HG03039 (cell line): Measurements from ENCODE around the gene DAPK1.

Experiments used
- ATAC-seq: cut with Tn5 transposase; IDR thresholded peaks from one replicate; pipeline ENCODE4 v1.9.1; 2021; ENCODE audit warnings: mild to moderate bottlenecking, moderate library complexity; ENCODE audit not compliant: unreplicated experiment

Gene DAPK1

DNA sequence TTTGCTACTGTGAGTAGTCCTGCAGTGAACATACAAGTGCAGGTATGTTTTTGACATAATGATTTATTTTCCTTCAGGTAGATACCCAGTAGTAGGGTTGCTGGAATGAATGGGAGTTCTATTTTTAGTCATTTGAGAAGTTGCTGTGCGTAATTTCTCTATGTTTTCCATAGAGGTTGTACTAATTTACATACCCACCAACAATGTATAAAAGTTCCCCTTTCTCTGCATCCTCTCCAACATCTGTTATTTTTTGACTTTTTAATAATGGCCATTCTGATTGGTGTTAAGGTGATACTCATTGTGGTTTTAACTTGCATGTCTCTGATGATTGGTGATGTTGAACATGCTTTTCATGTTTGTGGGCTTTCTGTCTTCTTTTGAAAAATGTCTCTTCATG is 163.6 kb downstream of the DAPK1 start:
- no peak for ATAC-seq

DNA sequence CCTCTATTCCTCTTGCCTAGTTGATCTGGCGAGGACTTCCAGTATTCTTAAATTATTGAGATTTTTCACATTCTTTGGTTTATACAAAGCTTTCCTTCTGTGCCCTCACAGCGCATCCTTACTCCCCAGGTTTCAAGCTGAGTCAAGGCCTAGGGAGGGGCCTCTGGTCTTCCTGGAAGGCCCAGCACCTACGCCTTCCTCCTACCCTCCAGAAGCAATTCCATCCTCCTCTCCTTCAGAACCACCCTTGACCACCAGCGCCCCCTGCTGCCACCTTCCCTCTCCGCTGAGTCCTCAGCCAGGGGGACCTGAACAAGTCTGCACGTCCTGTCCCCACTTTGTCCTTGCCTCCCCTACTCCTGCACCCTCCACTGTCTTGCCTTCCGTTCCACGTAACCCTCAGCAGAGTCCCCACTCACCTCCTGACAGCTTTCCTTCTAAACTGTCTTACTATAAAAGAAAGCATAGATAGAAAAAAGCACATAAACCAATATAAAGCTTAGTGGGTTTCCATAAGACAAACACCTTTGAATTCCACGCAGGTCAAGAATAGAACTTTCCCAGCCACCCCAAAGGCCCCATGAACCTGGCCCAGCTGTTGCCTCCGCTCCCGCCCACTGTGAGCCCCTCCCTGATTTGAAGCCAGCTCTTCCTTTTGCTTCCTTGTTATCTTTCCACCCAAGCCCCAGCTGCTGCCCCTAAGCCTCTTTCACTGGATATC is 165.3 kb downstream of the DAPK1 start:
- ATAC-seq, result no peak

DNA sequence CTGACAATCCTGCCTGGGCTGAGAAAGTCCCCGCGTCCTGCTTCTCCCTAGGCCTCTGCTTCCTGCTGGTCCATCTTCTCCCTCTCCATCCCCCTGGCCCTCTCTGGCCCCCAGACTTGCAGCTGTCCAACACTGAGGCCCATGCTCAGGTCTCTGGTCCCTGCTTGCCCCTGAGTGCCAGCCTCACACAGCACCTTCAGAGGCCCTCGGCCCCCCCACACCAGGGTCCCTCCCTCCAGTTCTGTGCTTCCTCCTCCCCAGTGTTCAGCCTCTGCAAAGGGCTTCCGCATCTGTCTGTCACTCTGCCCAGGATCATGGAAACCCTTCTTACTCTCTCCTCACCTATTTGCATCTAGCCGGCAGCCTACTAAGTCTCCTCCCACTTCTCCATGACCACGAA is 165.9 kb downstream of the DAPK1 start:
- no peak for ATAC-seq

DNA sequence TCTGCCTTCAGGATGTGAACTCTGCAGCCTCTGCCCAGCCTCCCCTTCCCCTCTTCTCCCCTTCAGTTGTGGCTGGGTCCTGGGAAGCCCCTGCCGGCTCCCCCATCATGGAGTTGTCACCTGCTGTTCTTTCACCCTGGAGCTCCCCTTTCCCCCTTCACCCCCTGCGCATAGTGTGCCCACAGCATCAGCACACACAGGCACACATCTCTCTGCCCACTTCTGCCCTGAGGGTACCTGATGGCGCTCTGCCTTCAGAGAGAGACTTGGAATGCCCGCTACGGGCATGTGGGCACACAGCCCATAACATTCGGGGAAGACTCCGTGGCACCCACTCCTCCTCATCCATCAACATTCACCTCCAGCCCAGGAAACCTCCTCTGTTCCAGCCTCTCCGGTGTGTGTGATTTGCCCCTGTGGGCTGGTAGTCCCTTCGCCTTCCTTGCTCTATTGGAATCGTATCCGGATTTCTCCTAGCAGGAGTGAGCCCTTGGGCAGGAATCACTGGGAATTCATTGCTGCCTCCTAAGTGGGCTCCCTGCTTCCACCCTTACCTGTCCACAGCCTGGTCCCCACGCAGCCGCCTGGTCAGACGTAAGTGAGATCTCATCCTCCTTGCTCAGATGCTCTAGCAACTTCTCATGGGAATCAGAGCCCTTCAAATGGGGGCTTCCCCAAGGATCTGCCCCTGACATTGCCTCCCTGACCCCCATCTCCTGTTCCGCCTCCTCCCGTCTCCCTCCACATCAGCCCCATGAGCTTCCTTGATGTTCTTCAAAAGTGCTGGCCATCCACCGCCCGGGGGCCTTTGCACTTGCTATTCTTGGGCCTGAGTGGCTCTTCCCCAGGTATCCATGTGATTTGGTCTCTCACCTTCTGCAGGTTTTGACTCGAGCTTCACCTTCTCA is 166.7 kb downstream of the DAPK1 start:
- no peak for ATAC-seq

DNA sequence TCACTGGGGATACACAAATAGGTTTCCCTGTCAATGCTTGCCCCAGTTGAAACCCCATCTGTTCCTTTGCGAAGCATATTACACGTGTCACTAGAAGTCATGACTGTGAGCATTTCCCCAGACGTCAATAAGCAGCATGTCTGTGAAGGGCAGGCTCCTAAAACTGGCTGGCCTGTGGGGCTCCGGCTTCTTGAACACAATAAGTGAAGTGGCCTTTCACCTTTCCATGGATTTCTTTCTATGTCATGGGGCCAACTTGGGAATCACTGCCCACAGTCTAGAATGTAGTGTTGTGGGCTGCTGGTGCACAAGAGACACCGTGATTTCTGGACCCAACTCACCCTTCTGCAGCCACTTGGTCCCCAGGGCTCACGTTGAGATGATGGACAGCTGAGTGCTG is 167.8 kb downstream of the DAPK1 start:
- no peak for ATAC-seq

DNA sequence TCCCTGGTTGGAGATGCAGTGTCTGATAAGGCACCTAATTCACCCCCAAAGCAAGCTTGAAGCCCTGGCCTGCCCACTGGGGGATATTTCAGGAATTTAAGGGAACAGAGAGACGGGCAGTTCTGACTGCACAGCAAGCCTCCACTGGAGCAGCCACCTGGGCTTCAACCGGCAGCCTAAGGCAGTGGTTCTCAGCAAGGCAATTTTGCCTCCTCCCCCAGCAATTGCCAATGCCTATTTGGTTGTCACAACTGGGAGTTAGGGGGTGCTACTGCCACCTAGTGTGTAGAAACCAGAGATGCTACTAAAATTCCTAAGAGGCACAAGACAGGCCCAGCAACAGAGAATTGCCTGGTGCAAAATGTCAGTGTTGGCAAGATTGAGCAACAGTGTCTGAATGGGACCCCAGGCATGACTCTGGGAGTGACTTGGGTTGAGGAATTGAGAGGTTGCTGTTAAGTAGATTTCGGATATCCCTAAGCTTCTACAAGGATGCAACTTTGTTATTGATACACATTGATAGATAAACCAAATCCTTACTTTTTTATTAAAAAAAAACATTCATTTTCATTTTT is 169.6 kb downstream of the DAPK1 start:
- no peak for ATAC-seq

DNA sequence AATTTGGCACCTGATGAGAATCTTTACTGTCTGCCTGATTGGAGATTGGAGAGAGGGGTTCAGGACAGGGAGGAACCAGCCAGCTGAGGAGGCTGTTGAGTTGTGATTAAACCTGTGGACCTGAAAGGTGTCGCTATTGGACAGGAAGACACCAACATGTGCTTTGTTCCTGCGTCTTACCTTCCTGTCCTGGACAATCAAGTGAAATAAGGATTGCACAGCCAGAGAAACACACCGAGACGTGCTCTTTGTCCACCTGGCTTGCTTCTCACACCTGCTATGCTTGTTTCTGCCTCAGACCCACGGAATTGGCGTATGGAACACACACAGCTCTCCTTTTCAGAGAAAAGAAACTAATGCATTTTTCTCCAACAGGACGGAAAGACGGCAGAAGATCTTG is 170.6 kb downstream of the DAPK1 start:
- no peak for ATAC-seq

DNA sequence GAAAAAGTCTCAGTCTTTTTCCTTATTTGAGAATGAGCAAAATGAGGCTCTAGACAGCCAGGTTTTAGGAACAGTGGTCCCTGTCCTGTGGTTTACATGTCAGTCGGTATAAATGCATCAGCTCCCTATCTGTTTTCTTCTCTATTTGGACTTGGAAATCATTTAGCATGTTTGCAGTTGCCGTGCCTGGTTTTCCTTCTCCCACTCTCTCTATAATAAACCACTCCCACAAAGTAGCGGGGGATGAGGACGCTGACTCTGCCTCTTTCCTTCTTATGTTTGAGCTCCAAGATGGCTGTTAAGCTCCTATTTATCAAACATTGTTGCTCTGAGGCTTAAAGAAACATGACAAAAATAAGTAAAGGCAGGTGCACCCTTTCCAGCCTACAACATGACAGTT is 171.1 kb downstream of the DAPK1 start:
- no peak for ATAC-seq

DNA sequence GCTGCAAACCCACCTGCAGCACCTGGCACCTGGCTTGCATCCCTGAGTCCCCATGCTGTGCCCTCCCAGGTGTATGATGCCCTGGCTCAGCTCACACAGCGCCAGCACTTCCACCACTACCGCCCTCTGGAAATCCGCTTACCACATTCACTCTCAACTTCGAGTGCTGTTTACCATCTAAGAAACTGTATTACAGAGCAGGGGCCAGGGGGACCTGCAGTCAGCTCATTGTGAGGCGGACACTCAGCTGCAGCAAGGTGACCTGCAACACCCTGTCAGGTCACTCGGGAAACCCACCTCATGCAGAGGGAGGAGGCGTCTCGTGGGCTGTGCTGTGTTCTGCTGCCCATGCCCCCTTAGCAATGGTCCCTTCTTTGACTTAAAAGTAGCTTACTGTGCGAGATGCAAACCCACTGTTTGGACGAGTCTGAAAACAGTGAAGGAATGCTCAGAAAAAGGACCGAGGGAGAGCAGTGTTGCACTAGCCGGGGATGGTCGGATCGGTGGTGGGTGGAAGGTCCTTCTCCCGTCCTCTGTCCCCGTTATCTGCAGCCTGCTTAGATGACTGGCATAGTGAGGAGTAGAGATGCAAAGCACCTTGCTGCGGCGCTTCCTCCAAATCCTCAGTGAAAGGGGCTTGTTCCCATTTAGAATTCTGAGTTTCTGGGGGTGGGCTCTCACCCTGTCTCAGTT is 173.1 kb downstream of the DAPK1 start:
- ATAC-seq, result no peak

DNA sequence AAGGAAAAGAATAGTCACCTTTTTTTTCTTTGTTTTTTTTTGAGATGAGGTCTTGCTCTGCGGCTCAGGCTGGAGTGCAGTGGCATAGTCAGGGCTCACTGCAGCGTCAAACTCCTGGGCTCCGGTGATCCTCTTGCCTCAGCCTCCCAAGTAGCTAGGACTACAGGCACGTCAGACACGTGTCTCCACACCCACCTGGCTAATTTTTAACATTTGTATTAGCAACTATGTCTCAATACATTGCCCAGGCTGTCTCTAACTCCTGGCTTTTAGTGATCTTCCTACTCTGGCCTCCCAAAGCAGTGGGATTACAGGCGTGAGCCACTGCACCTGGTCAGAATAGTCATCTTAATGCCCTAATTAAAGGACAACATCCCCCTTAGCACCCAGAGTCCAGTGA is 173.8 kb downstream of the DAPK1 start:
- ATAC-seq, result no peak

DNA sequence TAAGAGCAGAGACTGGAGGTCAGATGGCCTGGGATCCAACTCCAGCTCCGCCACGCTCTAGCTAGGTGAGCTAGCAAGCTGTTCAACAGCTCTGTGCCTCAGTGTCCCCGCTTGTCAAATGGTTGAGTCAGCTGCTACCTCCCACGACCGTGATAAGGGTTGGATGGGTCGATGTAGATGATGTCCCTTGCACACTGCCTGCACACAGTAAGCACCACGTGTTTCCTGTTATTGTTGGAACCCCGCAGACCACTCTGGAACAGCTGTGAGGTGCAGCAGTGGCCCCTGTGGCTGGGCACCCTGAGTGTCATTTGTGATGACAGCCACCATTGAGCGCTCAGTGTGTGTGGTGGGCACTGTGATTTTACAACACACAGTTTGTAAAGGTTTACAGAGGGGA is 174.3 kb downstream of the DAPK1 start:
- ATAC-seq, result no peak

DNA sequence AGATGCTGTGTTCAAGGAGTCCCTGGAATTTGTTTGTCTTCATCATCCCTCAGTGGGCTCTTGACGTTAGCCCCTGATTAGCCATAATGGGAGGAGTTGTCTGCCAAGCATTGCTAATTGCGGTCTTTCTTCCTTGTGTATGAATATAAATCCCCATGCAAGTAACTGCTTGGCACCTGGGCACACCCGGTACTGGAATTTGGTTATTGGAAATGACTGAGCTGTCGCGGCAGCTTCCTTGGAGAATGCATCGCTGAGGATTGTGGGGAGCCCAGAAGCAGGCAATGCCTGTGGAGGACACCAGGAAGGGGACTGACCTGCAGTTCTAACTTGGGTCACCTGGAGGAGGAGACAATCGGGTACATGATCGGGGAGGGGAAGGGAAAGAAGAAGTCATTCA is 174.9 kb downstream of the DAPK1 start:
- no peak for ATAC-seq

DNA sequence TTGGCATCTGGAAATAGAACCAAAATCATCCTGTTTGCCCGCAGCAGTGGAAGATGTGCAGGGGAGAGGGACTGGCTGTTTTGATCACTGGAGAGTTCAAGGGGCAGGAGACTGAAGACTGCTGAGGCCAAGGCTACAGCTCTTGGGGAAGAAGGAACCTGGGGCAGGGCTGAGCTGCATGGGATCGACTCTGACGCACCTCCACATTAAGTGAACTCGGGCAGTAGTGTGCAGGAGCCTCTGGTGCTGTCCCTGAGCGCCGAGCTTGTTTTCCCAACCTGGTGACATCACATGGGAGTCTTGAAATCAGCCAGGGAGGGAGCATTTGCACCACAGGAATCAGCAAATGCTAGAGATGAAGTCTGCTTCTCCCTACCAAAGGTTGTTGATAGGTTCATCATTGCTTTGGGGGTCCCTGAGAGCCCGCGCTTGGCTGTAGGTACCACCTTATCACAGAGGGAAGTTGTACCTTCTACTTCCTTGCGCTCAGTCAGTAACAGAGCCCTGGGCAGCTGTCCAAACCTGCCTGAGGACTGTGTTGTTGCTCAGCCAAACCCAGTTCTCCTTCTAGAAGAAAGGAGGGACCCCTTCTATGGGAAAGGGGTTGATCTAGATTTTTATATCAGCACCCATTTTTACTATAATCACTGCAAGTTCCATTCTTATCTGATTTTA is 175.9 kb downstream of the DAPK1 start:
- no peak for ATAC-seq

DNA sequence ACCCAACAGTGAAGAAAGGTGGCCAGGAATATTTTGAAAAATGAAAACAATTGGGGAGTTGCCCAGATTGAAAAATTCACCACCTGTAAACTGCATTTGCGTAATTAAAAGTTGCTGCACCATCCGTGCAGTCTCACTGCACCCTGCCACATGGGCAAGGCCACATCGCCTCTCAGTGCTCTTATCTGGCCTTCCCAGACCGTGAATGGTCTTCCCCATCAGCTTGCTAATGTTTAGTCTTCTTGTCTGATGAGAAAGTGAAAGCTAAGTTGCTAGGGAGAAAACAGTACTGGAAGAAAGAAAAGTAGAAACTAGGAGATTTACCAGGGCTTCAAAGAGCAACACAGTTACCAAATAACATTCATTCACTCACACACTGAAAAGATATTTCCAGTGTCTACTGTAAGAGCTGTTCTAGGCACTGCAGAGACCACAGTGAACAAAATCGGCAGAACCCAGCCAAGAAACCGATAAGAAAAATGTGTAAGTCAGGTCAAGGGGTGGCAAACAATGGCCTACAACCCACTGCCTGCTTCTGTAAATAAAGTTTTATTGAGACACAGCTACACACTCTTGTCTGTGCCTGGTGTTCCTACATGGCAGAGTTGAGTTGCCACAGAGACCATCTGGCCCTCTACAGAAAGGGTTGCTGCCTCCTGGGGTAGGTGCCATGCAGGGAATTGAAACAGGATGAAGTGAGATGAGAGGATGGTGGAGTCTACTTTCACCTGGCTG is 177.1 kb downstream of the DAPK1 start:
- no peak for ATAC-seq

DNA sequence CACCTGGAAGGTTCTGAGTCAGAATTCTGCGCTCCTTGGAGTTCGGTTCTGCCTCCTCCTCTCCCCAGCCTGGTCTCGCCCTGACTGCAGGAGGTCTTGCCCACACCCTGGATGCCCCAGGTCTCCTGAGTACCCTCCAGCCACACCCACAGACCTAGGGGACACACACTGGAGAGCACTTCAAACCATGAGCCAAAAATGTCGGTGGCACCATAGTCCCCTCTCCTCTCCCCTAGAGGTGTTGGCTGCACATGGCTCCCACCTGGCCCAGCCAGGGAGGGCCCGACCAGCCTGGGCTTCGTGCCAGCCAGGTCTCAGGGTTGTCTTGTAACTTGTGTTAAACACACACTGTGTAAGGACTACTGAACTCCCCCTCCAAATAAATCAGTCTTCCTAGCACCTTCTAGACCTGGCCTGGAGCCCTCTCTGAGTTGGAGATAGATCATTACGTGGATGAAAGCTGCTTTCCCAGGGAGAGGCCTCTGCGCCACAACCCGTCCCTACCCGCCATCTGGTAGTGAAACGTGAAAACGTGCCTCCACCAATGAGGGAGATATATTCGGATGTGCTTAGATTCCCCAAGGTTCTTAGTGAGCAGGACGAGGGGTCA is 178.3 kb downstream of the DAPK1 start:
- no peak for ATAC-seq

DNA sequence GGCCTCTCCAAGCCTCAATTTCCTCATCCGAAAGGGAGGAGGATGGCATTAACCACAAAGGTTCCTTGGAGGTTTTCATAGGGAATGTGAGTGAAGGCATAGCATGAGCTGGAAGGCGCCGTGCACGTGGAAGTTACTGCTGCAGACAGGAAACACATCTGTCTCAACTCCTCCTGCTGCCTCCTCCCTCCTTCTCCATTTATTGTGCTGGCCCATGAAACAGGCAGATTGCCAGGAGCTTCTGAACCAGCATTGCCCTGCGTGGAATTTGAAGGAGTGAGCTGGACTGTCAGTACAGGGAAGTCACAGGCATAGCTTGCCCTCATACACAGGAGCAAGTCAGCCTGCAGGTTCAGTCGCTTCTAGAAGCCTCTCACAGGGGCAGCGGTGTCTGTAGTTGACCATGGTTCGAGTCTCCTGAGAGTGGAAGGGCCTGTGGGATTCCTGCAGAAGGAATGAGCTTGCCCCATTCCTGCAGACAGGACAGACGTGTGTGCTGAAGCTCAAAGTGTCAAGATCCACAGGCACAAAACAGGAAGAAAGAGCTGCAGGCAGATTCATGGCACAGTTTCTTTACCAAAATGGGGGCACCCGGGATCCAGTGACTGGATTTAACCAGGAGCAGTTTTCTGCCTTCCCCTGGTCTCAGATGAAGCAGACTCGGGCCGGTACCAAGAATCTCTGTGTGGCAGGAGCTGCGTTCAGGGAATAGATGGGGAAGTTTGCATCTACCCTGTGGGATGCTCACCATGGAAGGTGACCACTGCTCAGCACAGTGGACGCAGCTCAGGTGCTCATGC is 179.5 kb downstream of the DAPK1 start:
- ATAC-seq, result no peak

DNA sequence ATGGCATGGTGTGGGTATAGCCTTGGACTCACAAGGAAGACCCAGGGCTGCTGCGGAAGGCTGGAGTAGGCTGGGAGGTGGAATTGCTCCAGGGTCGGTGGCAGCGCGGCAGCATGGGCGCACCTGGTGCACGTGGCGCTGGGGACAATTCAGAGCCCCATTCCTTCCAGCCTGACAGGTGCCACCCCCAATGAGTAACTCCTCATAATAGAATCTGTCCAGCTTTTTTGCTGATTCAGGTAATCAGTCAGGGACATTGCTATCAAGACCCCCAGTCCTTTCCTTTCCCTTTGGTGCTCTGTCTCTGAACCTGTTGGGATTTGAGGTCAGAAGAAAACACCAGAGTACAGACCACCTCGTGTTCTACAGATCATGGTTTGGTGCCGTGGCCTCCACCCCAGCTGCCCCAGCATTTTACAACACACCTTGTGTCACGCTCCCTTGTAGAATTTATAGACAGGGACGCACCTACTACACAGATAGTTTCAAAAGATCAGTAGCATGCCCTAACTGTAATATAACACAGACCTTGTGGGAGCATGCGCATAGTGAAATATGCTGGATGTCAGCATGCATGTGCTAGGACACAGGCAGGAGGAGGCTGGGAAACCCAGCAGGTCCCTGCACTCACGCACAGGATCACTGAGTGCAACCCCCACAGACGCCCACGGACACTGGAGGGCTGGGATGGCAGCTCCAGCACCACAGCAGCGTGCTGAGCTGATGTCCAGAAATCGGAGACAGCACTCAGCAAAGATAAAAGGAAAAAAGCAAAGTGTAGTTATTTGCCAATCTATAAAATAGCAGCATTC is 180.3 kb downstream of the DAPK1 start:
- no peak for ATAC-seq
